Right lobe of liver (tissue), 6 donors: ENCODE measurements around the gene MYO1C. TPM values are rescaled to one million over a fixed set of nuclear protein-coding genes. Genes with fewer than 3 reads are reported as not detected.

Experiments
- ATAC-seq, 4 donors: fragments of 200-7000 bp; cut with Tn5 transposase; one replicate each; pipeline ENCODE4 v1.9.1; 2020; ENCODE audit warnings: mild to moderate bottlenecking in 4 of 4, moderate library complexity in 4 of 4
- DNase-seq, 3 donors: peaks; one replicate each; pipeline ENCODE4 v3.0.0-alpha.2; 2020
- H3K27ac ChIP-seq, 3 donors: fragments of 200-600 bp; one replicate each; pipeline ENCODE4 v1.8.0; 2022
- H3K27me3 ChIP-seq, 2 donors: fragments of 200-600 bp; one replicate each; pipeline ENCODE4 v1.8.0; 2022
- H3K36me3 ChIP-seq, 4 donors: fragments of 200-600 bp; sonication (generic) in 1 of 4; one replicate each; pipeline versions ENCODE4 v1.5.1 to v1.8.0; 2017 to 2022; ENCODE audit warnings: control low read depth in 1 of 4
- H3K4me1 ChIP-seq, 4 donors: fragments of 200-600 bp; sonication (generic) in 1 of 4; one replicate each; pipeline versions ENCODE4 v1.5.1 to v1.8.0; 2017 to 2022; ENCODE audit warnings: control low read depth in 1 of 4
- H3K4me3 ChIP-seq, 3 donors: fragments of 200-600 bp; one replicate each; pipeline ENCODE4 v1.8.0; 2022
- H3K9me3 ChIP-seq, 4 donors: fragments of 200-600 bp; sonication (generic) in 1 of 4; one replicate each; pipeline versions ENCODE4 v1.5.1 to v1.8.0; 2017 to 2022; ENCODE audit warnings: control low read depth in 1 of 4
- CTCF ChIP-seq, 4 donors: fragments of 200-600 bp in 3 of 4; fragments of 450-650 bp in 1 of 4; IDR thresholded peaks; one replicate each; pipeline versions ENCODE4 v1.5.1 to v1.8.0; 2016 to 2022; ENCODE audit warnings: antibody characterized with exemption in 4 of 4, mild to moderate bottlenecking in 2 of 4
- POLR2A ChIP-seq: fragments of 450-650 bp; IDR thresholded peaks from one replicate; pipeline ENCODE4 v1.6.1; 2017; ENCODE audit warnings: antibody characterized with exemption, mild to moderate bottlenecking
- WGBS: methylation state at CpG from one replicate; pipeline ENCODE4 v1.1.6; 2018; ENCODE audit warnings: low coverage, low lambda C conversion rate; ENCODE audit not compliant: insufficient coverage; ENCODE audit errors: missing lambda C conversion rate; 5-methylcytosine and 5-hydroxymethylcytosine counted together
- intact Hi-C, 2 donors: fragments of 100-400 bp; cut with DNase I; formaldehyde crosslinking; loops; one replicate each; pipeline versions ENCODE4 v1.11.2 to v1.14.1; 2022
- long read RNA-seq: library from polyadenylated mRNA; unstranded; transcript quantifications from one replicate; pipeline ENCODE4 v2.0.0, GENCODE V29; 2019
- total RNA-seq, 6 experiments: library from RNA; depleted of rRNA in 2 of 6; stranded (reverse); fragments of >200 nt in 2 of 6; fragmentation: NEBNext Ultra II Directional in 3 of 6; extraction: Animal tissue kit (Norgen Biotek cat#: 25700) in 3 of 6; gene quantifications; one replicate each; pipeline versions ENCODE4 v1.1.0 to v1.2.4, GENCODE V29; 2016 to 2023
- donor health status: DM: no; HTN: yes; CAD: no.
- donor health status: DM: no; HTN: no; CAD: no.
- donor health status: DM: no; HTN: no; CAD: no.
- donor health status: DM: no; HTN: yes; CAD: no.
- donor health status: DM: no; HTN: yes; CAD: no.

MYO1C gene
- total RNA-seq: 10 to 100 TPM; 56.6 to 94.7 (median 68.3) TPM
- long read RNA-seq, full-length matches to known transcripts: 1 of 3 reads
- long read RNA-seq, partial matches to known transcripts: 1 of 3 reads
- long read RNA-seq, other reads (novel, unspliced or antisense): 1 of 3 reads

GRCh38 chr17:1492249-1493206 is at the start of gene MYO1C:
MYO1C (minus strand) TSS chr17:1492686; CDS start chr17:1492487, 199 bp downstream.
- 61% methylated on average over 15 of the region's 35 CpGs for WGBS
- Histone ChIP-seq H3K36me3 (peaks cover 0 to 14% (median 6%) of the 10 kb centered on the region in 4 donors), H3K27ac (peak within 1 kb of the TSS; percentile 49 to 87 (median 75)), H3K27me3 (no peaks in the 10 kb centered on the region), H3K4me1 (peaks cover 0 to 23% (median 11%) of the 10 kb centered on the region in 4 donors), H3K4me3 (peak within 1 kb of the TSS; percentile 43 to 75 (median 53)), H3K9me3 (no peaks in the 10 kb centered on the region)
- no peak for TF ChIP-seq CTCF (IDR thresholded peaks at IDR 0.05)
- no peak for TF ChIP-seq POLR2A
- intact Hi-C loops: no loop called here
- DNase-seq (no peak), ATAC-seq (no peak)

- ATAC-seq (no peak), DNase-seq (no peak)
- H3K27me3 ChIP-seq: no peaks in the 10 kb centered on the region
- H3K9me3 ChIP-seq: no peaks in the 10 kb centered on the region
- peaks cover 4 to 49% (median 21%) of the 10 kb centered on the region in 4 donors for H3K36me3 ChIP-seq
- intact Hi-C loops: no loop called here
- WGBS: 81% methylated on average over 4 of the region's 4 CpGs
- peaks cover 0 to 21% (median 9%) of the 10 kb centered on the region in 4 donors for H3K4me1 ChIP-seq
- no peak for TF ChIP-seq POLR2A
- no peak for TF ChIP-seq CTCF (IDR thresholded peaks at IDR 0.05)
- H3K4me3 ChIP-seq: no peak overlapping the region
- no peak overlapping the region for H3K27ac ChIP-seq
Observed at GRCh38 chr17:1541367-1541904, 49.0 kb upstream of the MYO1C start.

- intact Hi-C loops: no loop called here
- Histone ChIP-seq H3K9me3 (no peaks in the 10 kb centered on the region), H3K36me3 (peaks cover 4 to 49% (median 21%) of the 10 kb centered on the region in 4 donors), H3K27ac (no peak overlapping the region), H3K27me3 (no peaks in the 10 kb centered on the region), H3K4me3 (no peak overlapping the region), H3K4me1 (peaks cover 0 to 7% (median 2%) of the 10 kb centered on the region in 4 donors)
- TF ChIP-seq POLR2A (no peak), CTCF (IDR thresholded peaks at IDR 0.05) (no peak)
- WGBS: 100% methylated on average over 4 of the region's 15 CpGs
- ATAC-seq: no peak
- no peak for DNase-seq
Observed at GRCh38 chr17:1539811-1540210, 47.3 kb upstream of the MYO1C start.

GRCh38 chr17:1535737-1536136 is 43.3 kb upstream of the MYO1C start:
- H3K4me1 ChIP-seq: no peaks in the 10 kb centered on the region
- no peak overlapping the region for H3K27ac ChIP-seq
- TF ChIP-seq POLR2A: no peak
- TF ChIP-seq CTCF (IDR thresholded peaks at IDR 0.05): no peak
- no peaks in the 10 kb centered on the region for H3K27me3 ChIP-seq
- no peak overlapping the region for H3K4me3 ChIP-seq
- intact Hi-C loops: no loop called here
- H3K36me3 ChIP-seq: peaks cover 0 to 54% (median 17%) of the 10 kb centered on the region in 4 donors
- WGBS: 88% methylated on average over 4 of the region's 4 CpGs
- no peaks in the 10 kb centered on the region for H3K9me3 ChIP-seq
- ATAC-seq (no peak), DNase-seq (no peak)
